ENCODE data around the gene LTBP3.

LTBP3 gene

GRCh38 chr11:65573391-65574079 is 15.4 kb upstream of the LTBP3 start:
- H3K79me2 ChIP-seq (ENCODE audit: insufficient read depth, low read length), result peaks cover 59% of the 10 kb centered on the region

DNA sequence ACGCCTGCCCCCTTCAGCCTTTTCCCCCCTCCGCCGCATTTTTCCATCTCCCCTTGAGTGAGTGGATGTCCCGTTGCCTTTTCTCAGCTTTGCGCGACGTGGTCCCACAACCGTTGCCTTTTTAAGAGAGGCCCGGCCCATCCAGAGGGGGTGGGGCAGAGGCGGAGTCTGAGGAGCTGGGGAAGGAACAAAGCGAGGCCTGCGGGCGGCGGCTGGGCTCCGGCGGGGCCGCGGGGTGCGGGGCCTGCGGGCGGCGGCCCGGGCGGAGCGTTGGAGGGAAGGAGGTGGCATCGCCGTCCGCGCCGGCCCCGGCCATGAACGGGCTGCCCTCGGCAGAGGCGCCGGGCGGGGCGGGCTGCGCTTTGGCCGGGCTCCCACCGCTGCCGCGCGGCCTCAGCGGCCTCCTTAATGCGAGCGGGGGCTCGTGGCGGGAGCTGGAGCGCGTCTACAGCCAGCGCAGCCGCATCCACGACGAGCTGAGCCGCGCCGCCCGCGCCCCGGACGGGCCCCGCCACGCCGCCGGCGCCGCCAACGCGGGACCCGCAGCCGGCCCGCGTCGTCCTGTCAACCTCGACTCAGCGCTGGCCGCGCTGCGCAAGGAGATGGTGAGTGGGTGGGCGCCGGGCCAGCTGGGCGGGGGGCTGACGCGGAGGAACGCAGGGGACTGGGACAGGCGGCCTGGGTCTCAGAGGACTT is 14.3 kb upstream of the LTBP3 start, which contains the start of gene FAM89B:
FAM89B (plus strand) TSS at position 183 of the 696 bp plus-strand sequence; CDS start at position 315, 132 bp downstream.
- H3K9me3 ChIP-seq (ENCODE audit: insufficient read depth, low read depth, low read length), result no peaks in the 10 kb centered on the region
- no peaks in the 10 kb centered on the region for H3K9me2 ChIP-seq (replicated peaks; ENCODE audit: low read depth, low read length)
- peaks cover 69% of the 10 kb centered on the region for H3K79me2 ChIP-seq (ENCODE audit: insufficient read depth, low read length)
- peak within 1 kb of the TSS; percentile 87 for H3K9ac ChIP-seq (ENCODE audit: low read depth, low read length, poor library complexity, severe bottlenecking)
- peaks cover 56% of the 10 kb centered on the region for H3K4me1 ChIP-seq (ENCODE audit: insufficient read depth, low read length, poor library complexity, severe bottlenecking)
- peaks cover 30% of the 10 kb centered on the region for H4K20me1 ChIP-seq (ENCODE audit: insufficient read depth, low read length, poor library complexity, severe bottlenecking)
- peaks cover 16% of the 10 kb centered on the region for H3F3A ChIP-seq (ENCODE audit: low read depth)
- peak within 1 kb of the TSS; percentile 94 for H3K4me2 ChIP-seq (ENCODE audit: low read depth, low read length, poor library complexity, severe bottlenecking)
- peak within 1 kb of the TSS; percentile 90 for H3K4me3 ChIP-seq (ENCODE audit: low read length, poor library complexity, severe bottlenecking)
- TF ChIP-seq, protein P1, sequence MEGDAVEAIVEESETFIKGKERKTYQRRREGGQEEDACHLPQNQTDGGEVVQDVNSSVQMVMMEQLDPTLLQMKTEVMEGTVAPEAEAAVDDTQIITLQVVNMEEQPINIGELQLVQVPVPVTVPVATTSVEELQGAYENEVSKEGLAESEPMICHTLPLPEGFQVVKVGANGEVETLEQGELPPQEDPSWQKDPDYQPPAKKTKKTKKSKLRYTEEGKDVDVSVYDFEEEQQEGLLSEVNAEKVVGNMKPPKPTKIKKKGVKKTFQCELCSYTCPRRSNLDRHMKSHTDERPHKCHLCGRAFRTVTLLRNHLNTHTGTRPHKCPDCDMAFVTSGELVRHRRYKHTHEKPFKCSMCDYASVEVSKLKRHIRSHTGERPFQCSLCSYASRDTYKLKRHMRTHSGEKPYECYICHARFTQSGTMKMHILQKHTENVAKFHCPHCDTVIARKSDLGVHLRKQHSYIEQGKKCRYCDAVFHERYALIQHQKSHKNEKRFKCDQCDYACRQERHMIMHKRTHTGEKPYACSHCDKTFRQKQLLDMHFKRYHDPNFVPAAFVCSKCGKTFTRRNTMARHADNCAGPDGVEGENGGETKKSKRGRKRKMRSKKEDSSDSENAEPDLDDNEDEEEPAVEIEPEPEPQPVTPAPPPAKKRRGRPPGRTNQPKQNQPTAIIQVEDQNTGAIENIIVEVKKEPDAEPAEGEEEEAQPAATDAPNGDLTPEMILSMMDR (conservative IDR thresholded peaks at IDR 0.05; ENCODE audit: low read length), result no peak
- TF ChIP-seq EZH2phosphoT487 (IDR thresholded peaks at IDR 0.05; ENCODE audit: borderline replicate concordance), result no peak
- H3K27me3 ChIP-seq (ENCODE audit: insufficient read depth, low read length, poor library complexity, severe bottlenecking), result no peaks in the 10 kb centered on the region
- no peaks in the 10 kb centered on the region for H3K36me3 ChIP-seq (ENCODE audit: insufficient read depth, low read length)
- no peak within 1 kb of the TSS for H2AFZ ChIP-seq (ENCODE audit: low read length)

More at GRCh38 chr11:65573391-65574079, 15.4 kb upstream of the LTBP3 start:
- TF ChIP-seq, protein P1 (conservative IDR thresholded peaks at IDR 0.05; ENCODE audit: low read length), result no peak
- TF ChIP-seq EZH2phosphoT487 (IDR thresholded peaks at IDR 0.05; ENCODE audit: borderline replicate concordance), result no peak
- Histone ChIP-seq H3K9me3 (ENCODE audit: insufficient read depth, low read depth, low read length) (no peaks in the 10 kb centered on the region), H3K9ac (ENCODE audit: low read depth, low read length, poor library complexity, severe bottlenecking) (peak overlapping the region; percentile 73), H3K4me3 (ENCODE audit: low read length, poor library complexity, severe bottlenecking) (peak overlapping the region; percentile 90), H3K36me3 (ENCODE audit: insufficient read depth, low read length) (no peaks in the 10 kb centered on the region), H3K27me3 (ENCODE audit: insufficient read depth, low read length, poor library complexity, severe bottlenecking) (no peaks in the 10 kb centered on the region), H3K4me1 (ENCODE audit: insufficient read depth, low read length, poor library complexity, severe bottlenecking) (peaks cover 64% of the 10 kb centered on the region), H3K9me2 (replicated peaks; ENCODE audit: low read depth, low read length) (no peaks in the 10 kb centered on the region), H3K4me2 (ENCODE audit: low read depth, low read length, poor library complexity, severe bottlenecking) (peak overlapping the region; percentile 90), H4K20me1 (ENCODE audit: insufficient read depth, low read length, poor library complexity, severe bottlenecking) (peaks cover 30% of the 10 kb centered on the region), H3F3A (ENCODE audit: low read depth) (peaks cover 16% of the 10 kb centered on the region), H2AFZ (ENCODE audit: low read length) (no peak overlapping the region)

DNA sequence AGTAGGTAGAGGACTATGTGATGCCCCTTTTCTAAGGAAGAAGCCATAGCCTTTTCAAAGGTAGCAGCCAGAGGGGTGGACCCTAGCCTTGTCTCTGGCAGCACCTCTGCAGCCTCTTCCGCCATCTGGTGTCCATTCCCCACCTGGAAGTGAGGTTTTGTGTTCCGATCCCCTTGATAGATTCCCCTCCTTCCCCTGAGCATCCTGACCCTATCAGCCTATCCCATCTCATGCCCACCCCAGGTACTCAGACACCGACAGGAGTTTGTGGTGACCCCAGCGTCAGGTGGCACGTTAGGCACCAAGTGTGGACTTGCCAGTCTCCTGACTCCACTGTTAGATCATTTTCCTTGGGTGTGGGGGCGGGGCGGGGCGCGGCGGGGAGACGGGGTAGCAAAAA is 13.8 kb upstream of the LTBP3 start:
- Histone ChIP-seq H3K27me3 (ENCODE audit: insufficient read depth, low read length, poor library complexity, severe bottlenecking) (no peaks in the 10 kb centered on the region), H4K20me1 (ENCODE audit: insufficient read depth, low read length, poor library complexity, severe bottlenecking) (peaks cover 30% of the 10 kb centered on the region), H3K4me2 (ENCODE audit: low read depth, low read length, poor library complexity, severe bottlenecking) (peak overlapping the region; percentile 94), H3F3A (ENCODE audit: low read depth) (peaks cover 16% of the 10 kb centered on the region), H3K9me3 (ENCODE audit: insufficient read depth, low read depth, low read length) (no peaks in the 10 kb centered on the region), H3K79me2 (ENCODE audit: insufficient read depth, low read length) (peaks cover 69% of the 10 kb centered on the region), H3K4me3 (ENCODE audit: low read length, poor library complexity, severe bottlenecking) (peak overlapping the region; percentile 90), H3K4me1 (ENCODE audit: insufficient read depth, low read length, poor library complexity, severe bottlenecking) (peaks cover 51% of the 10 kb centered on the region), H3K9ac (ENCODE audit: low read depth, low read length, poor library complexity, severe bottlenecking) (peak overlapping the region; percentile 87), H3K36me3 (ENCODE audit: insufficient read depth, low read length) (no peaks in the 10 kb centered on the region), H2AFZ (ENCODE audit: low read length) (no peak overlapping the region), H3K9me2 (replicated peaks; ENCODE audit: low read depth, low read length) (no peaks in the 10 kb centered on the region)
- TF ChIP-seq, protein P1 (conservative IDR thresholded peaks at IDR 0.05; ENCODE audit: low read length), result peak; percentile 55
- no peak for TF ChIP-seq EZH2phosphoT487 (IDR thresholded peaks at IDR 0.05; ENCODE audit: borderline replicate concordance)
